ENCODE results near the gene KCNJ10.

DNA sequence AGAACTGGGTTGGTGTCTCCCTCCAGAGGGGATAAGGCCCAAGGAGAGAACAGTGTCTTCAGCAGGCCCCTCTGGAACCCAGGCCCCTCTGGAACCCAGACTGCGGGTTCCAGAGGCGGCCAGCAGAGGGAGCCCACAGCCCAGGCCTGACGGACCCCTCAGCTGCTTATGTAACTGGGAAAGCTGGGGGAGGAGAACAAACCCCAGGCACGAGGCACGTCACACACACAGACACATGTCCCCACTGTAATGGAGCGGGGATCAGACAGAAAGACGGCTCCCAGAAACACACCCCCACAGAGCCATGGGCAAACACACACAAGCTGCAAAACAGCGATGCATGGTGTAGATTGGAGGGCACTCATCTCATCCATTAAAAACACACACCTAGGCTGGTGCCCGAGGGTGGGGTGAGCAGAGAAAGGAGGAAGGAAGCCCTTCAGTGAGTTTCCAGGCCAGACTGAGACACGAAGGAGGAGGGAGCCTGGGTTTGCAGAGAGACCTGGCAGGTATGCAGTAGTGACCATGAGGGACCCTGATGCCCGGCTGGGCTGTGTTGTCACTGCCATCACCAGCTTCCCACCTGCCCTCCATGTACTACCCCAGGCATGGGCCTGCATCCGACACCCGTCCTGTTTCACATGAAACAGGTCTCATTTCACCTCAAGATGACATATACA is 31.2 kb upstream of the KCNJ10 start:
- TF ChIP-seq POLR2AphosphoS5 (IDR thresholded peaks at IDR 0.05; ENCODE audit: low read depth, low read length) (no peak), POLR2A (IDR thresholded peaks at IDR 0.05; ENCODE audit: low read depth, low read length) (no peak), TAF1 (IDR thresholded peaks at IDR 0.05; ENCODE audit: borderline replicate concordance, low read depth, low read length) (no peak)
